ENCODE measurements around the gene PTPRH.

GRCh38 chr19:55230329-55230728 is 21.0 kb upstream of the PTPRH start:
- TF ChIP-seq GATA2 (IDR thresholded peaks at IDR 0.05; ENCODE audit: low read depth, low read length) (no peak), GATA3 (IDR thresholded peaks at IDR 0.05; ENCODE audit: low read depth, low read length) (no peak)

Data from SH-SY5Y (cell line).